ENCODE data around the gene SLC15A1.

- TF ChIP-seq CTCF (conservative IDR thresholded peaks at IDR 0.05; ENCODE audit: low read length): no peak
- TF ChIP-seq EZH2phosphoT487 (IDR thresholded peaks at IDR 0.05; ENCODE audit: borderline replicate concordance, low read depth, low read length): no peak
Observed at GRCh38 chr13:98687319-98687718, 65.2 kb downstream of the SLC15A1 start.

Data from OCI-LY7 (cell line).